ENCODE measurements around the gene HDAC4.

The HDAC4 gene

GRCh38 chr2:239150125-239151011, 250.5 kb downstream of the HDAC4 start:
- peak; percentile 39 for DNase-seq

- DNase-seq: no peak
These were observed 251.3 kb downstream of the HDAC4 start for GRCh38 chr2:239149501-239149900.

- no peak for DNase-seq
These were observed 252.2 kb downstream of the HDAC4 start for GRCh38 chr2:239148495-239149200.

- DNase-seq: no peak
These were observed 253.4 kb downstream of the HDAC4 start for GRCh38 chr2:239147376-239147775.

- DNase-seq: no peak
These were observed 254.1 kb downstream of the HDAC4 start for GRCh38 chr2:239146741-239147181.

GRCh38 chr2:239146011-239146641, 254.7 kb downstream of the HDAC4 start:
- DNase-seq: no peak

- DNase-seq: no peak
These were observed 255.2 kb downstream of the HDAC4 start for GRCh38 chr2:239145601-239146000.

- DNase-seq: no peak
These were observed 255.7 kb downstream of the HDAC4 start for GRCh38 chr2:239145106-239145505.

- DNase-seq: no peak
These were observed 256.2 kb downstream of the HDAC4 start for GRCh38 chr2:239144713-239144999.

GRCh38 chr2:239143858-239144712, 256.7 kb downstream of the HDAC4 start:
- DNase-seq: peak; percentile 38

- DNase-seq: no peak
These were observed 258.0 kb downstream of the HDAC4 start for GRCh38 chr2:239142806-239143205.

GRCh38 chr2:239142296-239142695, 258.5 kb downstream of the HDAC4 start:
- DNase-seq: no peak

GRCh38 chr2:239141021-239141760, 259.6 kb downstream of the HDAC4 start:
- DNase-seq: no peak

GRCh38 chr2:239140346-239141020, 260.3 kb downstream of the HDAC4 start:
- no peak for DNase-seq

- DNase-seq: no peak
These were observed 261.3 kb downstream of the HDAC4 start for GRCh38 chr2:239139566-239139965.

- no peak for DNase-seq
These were observed 261.7 kb downstream of the HDAC4 start for GRCh38 chr2:239139101-239139500.

- no peak for DNase-seq
These were observed 262.2 kb downstream of the HDAC4 start for GRCh38 chr2:239138610-239139009.

- DNase-seq: no peak
These were observed 262.9 kb downstream of the HDAC4 start for GRCh38 chr2:239137898-239138283.

- DNase-seq: no peak
These were observed 263.5 kb downstream of the HDAC4 start for GRCh38 chr2:239137165-239137897.

GRCh38 chr2:239136762-239137161, 264.1 kb downstream of the HDAC4 start:
- no peak for DNase-seq

GRCh38 chr2:239136203-239136602, 264.6 kb downstream of the HDAC4 start:
- no peak for DNase-seq
